ENCODE data around the gene TPCN1.

The TPCN1 gene

GRCh38 chr12:113208041-113208934, 13.0 kb upstream of the TPCN1 start:
- 0 out of 2 replicates have a peak, but pooled peaks cover 4% of the 10 kb centered on the region for H3K9me3 ChIP-seq (ENCODE audit: insufficient read depth, low read depth, low read length)
- H3K4me1 ChIP-seq (ENCODE audit: insufficient read depth, low read length) = peaks cover 4% of the 10 kb centered on the region; the same call in 1 of the 2 replicates
- H3K4me3 ChIP-seq (ENCODE audit: low read length) = no peak overlapping the region
- no peaks in the 10 kb centered on the region for H3K27me3 ChIP-seq (ENCODE audit: insufficient read depth, low read length)
- H3K36me3 ChIP-seq (ENCODE audit: insufficient read depth, low read length) = no peaks in the 10 kb centered on the region
- H3K9ac ChIP-seq (ENCODE audit: low read depth, low read length) = no peak overlapping the region
- no peak overlapping the region for H3K27ac ChIP-seq (ENCODE audit: low read depth, low read length)
- WGBS = 77% methylated on average over 10 of the region's 10 CpGs

GRCh38 chr12:113211160-113211559, 10.1 kb upstream of the TPCN1 start:
- no peak overlapping the region for H3K4me3 ChIP-seq (ENCODE audit: low read length)
- no peak overlapping the region for H3K27ac ChIP-seq (ENCODE audit: low read depth, low read length)
- 0 out of 2 replicates have a peak, but pooled peaks cover 3% of the 10 kb centered on the region for H3K9me3 ChIP-seq (ENCODE audit: insufficient read depth, low read depth, low read length)
- no peaks in the 10 kb centered on the region for H3K36me3 ChIP-seq (ENCODE audit: insufficient read depth, low read length)
- no peaks in the 10 kb centered on the region for H3K27me3 ChIP-seq (ENCODE audit: insufficient read depth, low read length)
- WGBS = 94% methylated on average over 5 of the region's 6 CpGs
- no peak overlapping the region for H3K9ac ChIP-seq (ENCODE audit: low read depth, low read length)
- H3K4me1 ChIP-seq (ENCODE audit: insufficient read depth, low read length) = peaks cover 5% of the 10 kb centered on the region; the same call in 1 of the 2 replicates

- Histone ChIP-seq H3K27me3 (ENCODE audit: insufficient read depth, low read length) (no peaks in the 10 kb centered on the region), H3K4me1 (ENCODE audit: insufficient read depth, low read length) (peaks cover 2% of the 10 kb centered on the region; the same call in 1 of the 2 replicates), H3K9me3 (ENCODE audit: insufficient read depth, low read depth, low read length) (no peaks in the 10 kb centered on the region), H3K27ac (ENCODE audit: low read depth, low read length) (no peak overlapping the region), H3K36me3 (ENCODE audit: insufficient read depth, low read length) (no peaks in the 10 kb centered on the region), H3K4me3 (ENCODE audit: low read length) (no peak overlapping the region), H3K9ac (ENCODE audit: low read depth, low read length) (no peak overlapping the region)
- 79% methylated on average over 4 of the region's 5 CpGs for WGBS
Measured at GRCh38 chr12:113214895-113215400, 6.3 kb upstream of the TPCN1 start.

GRCh38 chr12:113216027-113216426, 5.2 kb upstream of the TPCN1 start:
- H3K4me3 ChIP-seq (ENCODE audit: low read length) = no peak overlapping the region
- H3K9ac ChIP-seq (ENCODE audit: low read depth, low read length) = no peak overlapping the region
- H3K9me3 ChIP-seq (ENCODE audit: insufficient read depth, low read depth, low read length) = no peaks in the 10 kb centered on the region
- no peaks in the 10 kb centered on the region for H3K27me3 ChIP-seq (ENCODE audit: insufficient read depth, low read length)
- H3K27ac ChIP-seq (ENCODE audit: low read depth, low read length) = no peak overlapping the region
- WGBS = 89% methylated on average over 2 of the region's 2 CpGs
- peaks cover 2% of the 10 kb centered on the region; the same call in 1 of the 2 replicates for H3K4me1 ChIP-seq (ENCODE audit: insufficient read depth, low read length)
- no peaks in the 10 kb centered on the region for H3K36me3 ChIP-seq (ENCODE audit: insufficient read depth, low read length)

GRCh38 chr12:113220593-113221180, 577 bp upstream of the TPCN1 start:
- Histone ChIP-seq H3K27ac (ENCODE audit: low read depth, low read length) (peak overlapping the region; percentile 3; the same call in 1 of the 2 replicates), H3K9me3 (ENCODE audit: insufficient read depth, low read depth, low read length) (no peaks in the 10 kb centered on the region), H3K36me3 (ENCODE audit: insufficient read depth, low read length) (no peaks in the 10 kb centered on the region), H3K4me1 (ENCODE audit: insufficient read depth, low read length) (peaks cover 13% of the 10 kb centered on the region), H3K27me3 (ENCODE audit: insufficient read depth, low read length) (no peaks in the 10 kb centered on the region), H3K9ac (ENCODE audit: low read depth, low read length) (peak overlapping the region; percentile 54), H3K4me3 (ENCODE audit: low read length) (peak overlapping the region; percentile 66)
- 3% methylated on average over 20 of the region's 23 CpGs for WGBS

GRCh38 chr12:113221997-113222729, 899 bp downstream of the TPCN1 start:
- H3K9me3 ChIP-seq (ENCODE audit: insufficient read depth, low read depth, low read length) = no peaks in the 10 kb centered on the region
- peak overlapping the region; percentile 78 for H3K9ac ChIP-seq (ENCODE audit: low read depth, low read length)
- H3K4me1 ChIP-seq (ENCODE audit: insufficient read depth, low read length) = peaks cover 12% of the 10 kb centered on the region; the same call in 1 of the 2 replicates
- 34% methylated on average over 12 of the region's 12 CpGs for WGBS
- peaks cover 6% of the 10 kb centered on the region; the same call in 1 of the 2 replicates for H3K36me3 ChIP-seq (ENCODE audit: insufficient read depth, low read length)
- no peaks in the 10 kb centered on the region for H3K27me3 ChIP-seq (ENCODE audit: insufficient read depth, low read length)
- peak overlapping the region; percentile 76; the same call in 1 of the 2 replicates for H3K27ac ChIP-seq (ENCODE audit: low read depth, low read length)
- peak overlapping the region; percentile 74 for H3K4me3 ChIP-seq (ENCODE audit: low read length)

GRCh38 chr12:113222730-113223531, 1.7 kb downstream of the TPCN1 start:
- no peaks in the 10 kb centered on the region for H3K27me3 ChIP-seq (ENCODE audit: insufficient read depth, low read length)
- H3K9me3 ChIP-seq (ENCODE audit: insufficient read depth, low read depth, low read length) = no peaks in the 10 kb centered on the region
- H3K27ac ChIP-seq (ENCODE audit: low read depth, low read length) = no peak overlapping the region
- peak overlapping the region; percentile 74 for H3K4me3 ChIP-seq (ENCODE audit: low read length)
- peaks cover 12% of the 10 kb centered on the region; the same call in 1 of the 2 replicates for H3K4me1 ChIP-seq (ENCODE audit: insufficient read depth, low read length)
- H3K9ac ChIP-seq (ENCODE audit: low read depth, low read length) = no peak overlapping the region
- 68% methylated on average over 5 of the region's 11 CpGs for WGBS
- H3K36me3 ChIP-seq (ENCODE audit: insufficient read depth, low read length) = peaks cover 13% of the 10 kb centered on the region

GRCh38 chr12:113224955-113225354, 3.7 kb downstream of the TPCN1 start:
- no peak overlapping the region for H3K27ac ChIP-seq (ENCODE audit: low read depth, low read length)
- H3K36me3 ChIP-seq (ENCODE audit: insufficient read depth, low read length) = peaks cover 26% of the 10 kb centered on the region
- H3K9me3 ChIP-seq (ENCODE audit: insufficient read depth, low read depth, low read length) = no peaks in the 10 kb centered on the region
- no peaks in the 10 kb centered on the region for H3K27me3 ChIP-seq (ENCODE audit: insufficient read depth, low read length)
- no peak overlapping the region for H3K9ac ChIP-seq (ENCODE audit: low read depth, low read length)
- H3K4me3 ChIP-seq (ENCODE audit: low read length) = no peak overlapping the region
- WGBS = 96% methylated on average over 4 of the region's 4 CpGs
- peaks cover 12% of the 10 kb centered on the region; the same call in 1 of the 2 replicates for H3K4me1 ChIP-seq (ENCODE audit: insufficient read depth, low read length)

GRCh38 chr12:113226696-113227568, 5.7 kb downstream of the TPCN1 start:
- WGBS = 91% methylated on average over 13 of the region's 13 CpGs
- no peaks in the 10 kb centered on the region for H3K27me3 ChIP-seq (ENCODE audit: insufficient read depth, low read length)
- no peak overlapping the region for H3K9ac ChIP-seq (ENCODE audit: low read depth, low read length)
- H3K4me3 ChIP-seq (ENCODE audit: low read length) = no peak overlapping the region
- H3K4me1 ChIP-seq (ENCODE audit: insufficient read depth, low read length) = peaks cover 14% of the 10 kb centered on the region
- no peak overlapping the region for H3K27ac ChIP-seq (ENCODE audit: low read depth, low read length)
- no peaks in the 10 kb centered on the region for H3K9me3 ChIP-seq (ENCODE audit: insufficient read depth, low read depth, low read length)
- H3K36me3 ChIP-seq (ENCODE audit: insufficient read depth, low read length) = peaks cover 38% of the 10 kb centered on the region

All from HUES64 (cell line).